DOHH2 (cell line): ENCODE measurements around the gene NUP85.

ENCODE experiments used
- H3F3A ChIP-seq: fragments of 200-600 bp; sonication (generic), shearing (Covaris generic); 2 replicates; pipeline ENCODE4 v1.6.0; 2016; ENCODE audit warnings: antibody characterized with exemption, mild to moderate bottlenecking; ENCODE audit not compliant: control insufficient read depth, insufficient read depth
- H3K27ac ChIP-seq: fragments of 200-600 bp; sonication (generic); 2 replicates; pipeline ENCODE4 v1.5.1; 2014; ENCODE audit warnings: low read depth, mild to moderate bottlenecking, low read length, moderate library complexity
- H3K27me3 ChIP-seq: fragments of 200-600 bp; sonication (generic); 2 replicates; pipeline ENCODE4 v1.6.1; 2014; ENCODE audit warnings: mild to moderate bottlenecking, low read length, mixed read lengths; ENCODE audit not compliant: control insufficient read depth
- H3K36me3 ChIP-seq: fragments of 200-600 bp; sonication (generic); 2 replicates; pipeline ENCODE4 v1.6.1; 2014; ENCODE audit warnings: mild to moderate bottlenecking, low read length, moderate library complexity, mixed read lengths; ENCODE audit not compliant: control insufficient read depth
- H3K4me1 ChIP-seq: fragments of 200-600 bp; sonication (generic); 2 replicates; pipeline ENCODE4 v1.6.1; 2014; ENCODE audit warnings: mild to moderate bottlenecking, low read length, mixed read lengths; ENCODE audit not compliant: control insufficient read depth
- H3K4me2 ChIP-seq: fragments of 200-600 bp; sonication (generic); 2 replicates; pipeline ENCODE4 v1.6.0; 2014; ENCODE audit warnings: mild to moderate bottlenecking, low read length, moderate library complexity
- H3K4me3 ChIP-seq: fragments of 200-600 bp; sonication (generic); 2 replicates; pipeline ENCODE4 v1.5.1; 2014; ENCODE audit warnings: mild to moderate bottlenecking, low read length, mixed read lengths
- H3K79me2 ChIP-seq: fragments of 200-600 bp; sonication (generic); 2 replicates; pipeline ENCODE4 v1.6.1; 2014; ENCODE audit warnings: mild to moderate bottlenecking, low read length, mixed read lengths; ENCODE audit not compliant: control insufficient read depth
- H3K9me2 ChIP-seq: fragments of 200-600 bp; sonication (generic); replicated peaks from 2 replicates; pipeline ENCODE4 v1.6.1; 2014; ENCODE audit warnings: mild to moderate bottlenecking, low read length, mixed read lengths; ENCODE audit not compliant: control insufficient read depth
- H3K9me3 ChIP-seq: fragments of 200-600 bp; sonication (generic); 2 replicates; pipeline ENCODE4 v1.6.1; 2014; ENCODE audit warnings: antibody characterized with exemption, low read length, mixed read lengths; ENCODE audit not compliant: control insufficient read depth, insufficient read depth
- H4K20me1 ChIP-seq: fragments of 200-600 bp; sonication (generic); 2 replicates; pipeline ENCODE4 v1.6.0; 2014; ENCODE audit warnings: low read depth, mild to moderate bottlenecking, antibody characterized with exemption, low read length, moderate library complexity; ENCODE audit not compliant: control insufficient read depth, insufficient read depth
- CTCF ChIP-seq: fragments of 200-600 bp; sonication (generic); IDR thresholded peaks from one replicate; pipeline ENCODE4 v1.5.1; 2014; ENCODE audit warnings: antibody characterized with exemption, mild to moderate bottlenecking, low read depth, low read length; ENCODE audit not compliant: poor library complexity, severe bottlenecking
- EZH2phosphoT487 ChIP-seq: fragments of 200-600 bp; sonication (generic); IDR thresholded peaks from 2 replicates; pipeline ENCODE4 v1.6.1; 2017; ENCODE audit warnings: borderline replicate concordance, mild to moderate bottlenecking, antibody characterized with exemption, low read length, moderate library complexity, mixed read lengths

The NUP85 gene

GRCh38 chr17:75239214-75239613 is 33.7 kb downstream of the NUP85 start:
- no peak overlapping the region for H3K27ac ChIP-seq
- no peaks in the 10 kb centered on the region for H3K9me2 ChIP-seq
- no peaks in the 10 kb centered on the region for H3K27me3 ChIP-seq
- H3K79me2 ChIP-seq: no peaks in the 10 kb centered on the region
- peaks cover 11% of the 10 kb centered on the region; the same call in 1 of the 2 replicates for H3F3A ChIP-seq
- TF ChIP-seq CTCF: no peak
- peaks cover 16% of the 10 kb centered on the region for H3K4me1 ChIP-seq
- H3K4me2 ChIP-seq: no peak overlapping the region
- H4K20me1 ChIP-seq: peaks cover 4% of the 10 kb centered on the region; the same call in 1 of the 2 replicates
- no peaks in the 10 kb centered on the region for H3K9me3 ChIP-seq
- peaks cover 98% of the 10 kb centered on the region for H3K36me3 ChIP-seq
- no peak overlapping the region for H3K4me3 ChIP-seq

- H3K9me2 ChIP-seq: no peaks in the 10 kb centered on the region
- H3K79me2 ChIP-seq: no peaks in the 10 kb centered on the region
- peaks cover 4% of the 10 kb centered on the region; the same call in 1 of the 2 replicates for H4K20me1 ChIP-seq
- peaks cover 95% of the 10 kb centered on the region for H3K36me3 ChIP-seq
- H3K27ac ChIP-seq: no peak overlapping the region
- no peak for TF ChIP-seq EZH2phosphoT487
- TF ChIP-seq CTCF: no peak
- no peaks in the 10 kb centered on the region for H3K9me3 ChIP-seq
- no peak overlapping the region for H3K4me2 ChIP-seq
- peaks cover 23% of the 10 kb centered on the region for H3K4me1 ChIP-seq
- peaks cover 11% of the 10 kb centered on the region; the same call in 1 of the 2 replicates for H3F3A ChIP-seq
- H3K4me3 ChIP-seq: no peak overlapping the region
- H3K27me3 ChIP-seq: no peaks in the 10 kb centered on the region
Measured at GRCh38 chr17:75239778-75240393, 34.4 kb downstream of the NUP85 start.

GRCh38 chr17:75240394-75241142 is 35.1 kb downstream of the NUP85 start:
- H3K36me3 ChIP-seq: peaks cover 95% of the 10 kb centered on the region
- H3K9me3 ChIP-seq: no peaks in the 10 kb centered on the region
- H3F3A ChIP-seq: peaks cover 6% of the 10 kb centered on the region; the same call in 1 of the 2 replicates
- H3K4me2 ChIP-seq: no peak overlapping the region
- TF ChIP-seq CTCF (peak; percentile 100), EZH2phosphoT487 (no peak)
- H3K4me1 ChIP-seq: peaks cover 30% of the 10 kb centered on the region
- H3K4me3 ChIP-seq: no peak overlapping the region
- H4K20me1 ChIP-seq: peaks cover 4% of the 10 kb centered on the region; the same call in 1 of the 2 replicates
- no peaks in the 10 kb centered on the region for H3K79me2 ChIP-seq
- no peaks in the 10 kb centered on the region for H3K27me3 ChIP-seq
- no peak overlapping the region for H3K27ac ChIP-seq
- no peaks in the 10 kb centered on the region for H3K9me2 ChIP-seq
